T-helper 2 cell treated with Interferon-gamma antibody and Interleukin-4, amounts not matched to agents 5 μg/mL and 100 μg/mL, for 36 hours (primary cell): ENCODE results near the gene ANAPC10.
"Not testable (repeated sequence)": the region's sequence is repeated elsewhere in the genome, so short reads cannot be mapped to it uniquely, and the experiment has no call there.

Experiments
- DNase-seq: peaks from one replicate; pipeline ENCODE4 v3.0.0; 2021; ENCODE audit warnings: low spot score
- H3K27ac Mint-ChIP-seq: one replicate; pipeline ENCODE4 v1.8.0; 2021; ENCODE audit warnings: mild to moderate bottlenecking, mixed read lengths
- H3K27me3 Mint-ChIP-seq: one replicate; pipeline ENCODE4 v1.8.0; 2021; ENCODE audit warnings: low read depth, mixed read lengths
- H3K36me3 Mint-ChIP-seq: one replicate; pipeline ENCODE4 v1.8.0; 2021; ENCODE audit warnings: low read depth, mixed read lengths
- H3K4me1 Mint-ChIP-seq: one replicate; pipeline ENCODE4 v1.8.0; 2021; ENCODE audit warnings: low read depth, mixed read lengths
- H3K4me3 Mint-ChIP-seq: one replicate; pipeline ENCODE4 v1.8.0; 2022; ENCODE audit warnings: mild to moderate bottlenecking, moderate library complexity, mixed read lengths
- H3K9me3 Mint-ChIP-seq: one replicate; pipeline ENCODE4 v1.8.0; 2021; ENCODE audit warnings: mixed read lengths

ANAPC10 gene

GRCh38 chr4:145011636-145012035, 86.4 kb downstream of the ANAPC10 start:
- DNase-seq, result no peak
- Mint-ChIP-seq H3K27ac (no peak overlapping the region), H3K27me3 (no peaks in the 10 kb centered on the region), H3K9me3 (peaks cover 13% of the 10 kb centered on the region), H3K4me3 (no peak overlapping the region), H3K36me3 (peaks cover 37% of the 10 kb centered on the region), H3K4me1 (peaks cover 5% of the 10 kb centered on the region)

- H3K27me3 Mint-ChIP-seq, H3K4me3 Mint-ChIP-seq: not testable (repeated sequence)
Measured at GRCh38 chr4:145010315-145010714, 87.7 kb downstream of the ANAPC10 start.

GRCh38 chr4:145003675-145004074, 94.3 kb downstream of the ANAPC10 start:
- Mint-ChIP-seq H3K27ac (no peak overlapping the region), H3K4me3 (no peak overlapping the region), H3K27me3 (no peaks in the 10 kb centered on the region), H3K9me3 (peaks cover 24% of the 10 kb centered on the region), H3K36me3 (peaks cover 31% of the 10 kb centered on the region), H3K4me1 (no peaks in the 10 kb centered on the region)
- DNase-seq, result no peak

More at GRCh38 chr4:145010315-145010714, 87.7 kb downstream of the ANAPC10 start:
- not testable (repeated sequence) for H3K9me3 Mint-ChIP-seq, H3K4me1 Mint-ChIP-seq, H3K27ac Mint-ChIP-seq, DNase-seq
- H3K36me3 Mint-ChIP-seq, result peaks cover 31% of the 10 kb centered on the region

- DNase-seq, result no peak
- Mint-ChIP-seq H3K36me3 (peaks cover 38% of the 10 kb centered on the region), H3K9me3 (peaks cover 26% of the 10 kb centered on the region), H3K27ac (no peak overlapping the region), H3K27me3 (no peaks in the 10 kb centered on the region), H3K4me3 (no peak overlapping the region), H3K4me1 (peaks cover 1% of the 10 kb centered on the region)
Measured at GRCh38 chr4:145001635-145002034, 96.4 kb downstream of the ANAPC10 start.

GRCh38 chr4:145000656-145001055, 97.3 kb downstream of the ANAPC10 start:
- H3K27ac Mint-ChIP-seq, DNase-seq, H3K4me1 Mint-ChIP-seq, H3K4me3 Mint-ChIP-seq, H3K27me3 Mint-ChIP-seq: not testable (repeated sequence)
- Mint-ChIP-seq H3K9me3 (peaks cover 29% of the 10 kb centered on the region), H3K36me3 (peaks cover 40% of the 10 kb centered on the region)

- H3K36me3 Mint-ChIP-seq, result peaks cover 2% of the 10 kb centered on the region
- H3K27ac Mint-ChIP-seq, result no peak overlapping the region
- H3K4me3 Mint-ChIP-seq, result no peak overlapping the region
- no peak for DNase-seq
- no peaks in the 10 kb centered on the region for H3K9me3 Mint-ChIP-seq
- H3K4me1 Mint-ChIP-seq, result peaks cover 2% of the 10 kb centered on the region
- H3K27me3 Mint-ChIP-seq, result no peaks in the 10 kb centered on the region
Measured at GRCh38 chr4:144989306-144989705, 108.7 kb downstream of the ANAPC10 start.

GRCh38 chr4:144985531-144985930, 112.5 kb downstream of the ANAPC10 start:
- H3K27me3 Mint-ChIP-seq, result no peaks in the 10 kb centered on the region
- no peak overlapping the region for H3K27ac Mint-ChIP-seq
- H3K4me3 Mint-ChIP-seq, result no peak overlapping the region
- H3K4me1 Mint-ChIP-seq, result peaks cover 4% of the 10 kb centered on the region
- DNase-seq, result no peak
- peaks cover 1% of the 10 kb centered on the region for H3K9me3 Mint-ChIP-seq
- no peaks in the 10 kb centered on the region for H3K36me3 Mint-ChIP-seq

- H3K4me1 Mint-ChIP-seq, result peaks cover 4% of the 10 kb centered on the region
- no peaks in the 10 kb centered on the region for H3K27me3 Mint-ChIP-seq
- no peak overlapping the region for H3K4me3 Mint-ChIP-seq
- no peaks in the 10 kb centered on the region for H3K36me3 Mint-ChIP-seq
- H3K27ac Mint-ChIP-seq, result no peak overlapping the region
- no peak for DNase-seq
- H3K9me3 Mint-ChIP-seq, result peaks cover 5% of the 10 kb centered on the region
Measured at GRCh38 chr4:144985014-144985413, 113.0 kb downstream of the ANAPC10 start.

GRCh38 chr4:144984241-144984640, 113.8 kb downstream of the ANAPC10 start:
- H3K9me3 Mint-ChIP-seq, result peaks cover 5% of the 10 kb centered on the region
- no peaks in the 10 kb centered on the region for H3K36me3 Mint-ChIP-seq
- DNase-seq, result no peak
- peaks cover 4% of the 10 kb centered on the region for H3K4me1 Mint-ChIP-seq
- H3K27me3 Mint-ChIP-seq, result no peaks in the 10 kb centered on the region
- no peak overlapping the region for H3K27ac Mint-ChIP-seq
- no peak overlapping the region for H3K4me3 Mint-ChIP-seq

GRCh38 chr4:144975718-144976117, 122.3 kb downstream of the ANAPC10 start:
- no peak overlapping the region for H3K4me3 Mint-ChIP-seq
- H3K36me3 Mint-ChIP-seq, result no peaks in the 10 kb centered on the region
- no peaks in the 10 kb centered on the region for H3K4me1 Mint-ChIP-seq

GRCh38 chr4:144970597-144970996, 127.4 kb downstream of the ANAPC10 start:
- Mint-ChIP-seq H3K27ac (no peak overlapping the region), H3K36me3 (no peaks in the 10 kb centered on the region), H3K27me3 (no peaks in the 10 kb centered on the region), H3K4me1 (no peaks in the 10 kb centered on the region), H3K9me3 (no peaks in the 10 kb centered on the region), H3K4me3 (no peak overlapping the region)
- no peak for DNase-seq

More at GRCh38 chr4:144975718-144976117, 122.3 kb downstream of the ANAPC10 start:
- Mint-ChIP-seq H3K27ac (no peak overlapping the region), H3K27me3 (no peaks in the 10 kb centered on the region), H3K9me3 (peaks cover 5% of the 10 kb centered on the region)
- DNase-seq, result no peak

- Mint-ChIP-seq H3K27ac (no peak overlapping the region), H3K27me3 (no peaks in the 10 kb centered on the region), H3K4me1 (no peaks in the 10 kb centered on the region), H3K9me3 (no peaks in the 10 kb centered on the region), H3K4me3 (no peak overlapping the region), H3K36me3 (no peaks in the 10 kb centered on the region)
- no peak for DNase-seq
Measured at GRCh38 chr4:144969821-144970220, 128.2 kb downstream of the ANAPC10 start.

- no peak for DNase-seq
- Mint-ChIP-seq H3K27me3 (no peaks in the 10 kb centered on the region), H3K36me3 (no peaks in the 10 kb centered on the region), H3K4me3 (no peak overlapping the region), H3K27ac (no peak overlapping the region), H3K9me3 (no peaks in the 10 kb centered on the region), H3K4me1 (no peaks in the 10 kb centered on the region)
Measured at GRCh38 chr4:144968606-144969005, 129.4 kb downstream of the ANAPC10 start.

GRCh38 chr4:144967161-144967560, 130.8 kb downstream of the ANAPC10 start:
- H3K27me3 Mint-ChIP-seq, result no peaks in the 10 kb centered on the region
- no peaks in the 10 kb centered on the region for H3K36me3 Mint-ChIP-seq
- H3K4me1 Mint-ChIP-seq, result no peaks in the 10 kb centered on the region
- H3K4me3 Mint-ChIP-seq, result no peak overlapping the region
- no peak for DNase-seq
- no peak overlapping the region for H3K27ac Mint-ChIP-seq
- H3K9me3 Mint-ChIP-seq, result no peaks in the 10 kb centered on the region

GRCh38 chr4:144962300-144962699, 135.7 kb downstream of the ANAPC10 start:
- Mint-ChIP-seq H3K27ac (no peak overlapping the region), H3K27me3 (no peaks in the 10 kb centered on the region), H3K4me1 (no peaks in the 10 kb centered on the region), H3K4me3 (no peak overlapping the region), H3K9me3 (peaks cover 14% of the 10 kb centered on the region), H3K36me3 (no peaks in the 10 kb centered on the region)
- no peak for DNase-seq
